HG02973 (cell line): ENCODE results near the gene IL17C.
A peak's percentile ranks its signal among the peaks of the same experiment; 100 is the strongest.

Source experiments
- ATAC-seq: cut with Tn5 transposase; IDR thresholded peaks from one replicate; pipeline ENCODE4 v1.9.1; 2021; ENCODE audit warnings: moderate library complexity; ENCODE audit not compliant: unreplicated experiment

IL17C gene

DNA sequence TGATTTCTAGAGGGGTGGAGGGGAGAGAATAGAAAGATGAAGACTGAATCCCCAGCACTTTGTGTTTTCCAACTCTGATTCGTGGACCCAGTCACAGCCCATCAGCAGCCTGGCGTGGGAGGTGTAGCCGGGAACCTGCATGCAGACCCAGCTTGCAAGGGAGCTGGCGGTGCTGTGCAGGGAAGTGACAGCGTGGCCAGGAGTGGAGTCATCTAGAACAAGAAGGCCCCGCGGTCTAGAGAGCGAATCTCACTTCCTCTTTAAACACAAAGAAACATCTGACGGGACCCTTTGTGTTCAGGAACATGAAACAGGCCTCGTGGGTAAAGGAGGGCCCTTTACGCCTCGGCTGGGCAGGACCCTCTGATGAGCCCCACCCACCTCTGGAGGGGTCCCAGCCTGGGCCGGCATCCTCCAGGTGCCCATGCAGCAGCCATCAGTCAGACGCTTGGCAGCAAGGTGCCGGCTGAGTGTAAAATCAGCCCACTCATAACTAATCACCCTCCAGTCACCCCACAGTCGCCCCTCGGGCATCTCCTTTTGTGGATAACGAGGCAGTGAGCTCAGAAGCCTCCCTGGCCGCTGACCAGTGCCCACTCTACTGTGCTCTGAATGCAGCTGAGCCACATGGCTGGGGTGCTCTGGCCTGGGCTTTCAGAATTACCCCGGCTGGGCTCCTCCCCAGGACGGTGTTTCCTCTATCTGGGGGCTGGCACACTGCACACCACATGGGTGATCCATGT lies 43.5 kb downstream of the IL17C start:
- ATAC-seq: peak; percentile 63

GRCh38 chr16:88684569-88685155 lies 46.3 kb downstream of the IL17C start:
- no peak for ATAC-seq

- no peak for ATAC-seq
These were observed 47.0 kb downstream of the IL17C start for GRCh38 chr16:88685156-88686061.

DNA sequence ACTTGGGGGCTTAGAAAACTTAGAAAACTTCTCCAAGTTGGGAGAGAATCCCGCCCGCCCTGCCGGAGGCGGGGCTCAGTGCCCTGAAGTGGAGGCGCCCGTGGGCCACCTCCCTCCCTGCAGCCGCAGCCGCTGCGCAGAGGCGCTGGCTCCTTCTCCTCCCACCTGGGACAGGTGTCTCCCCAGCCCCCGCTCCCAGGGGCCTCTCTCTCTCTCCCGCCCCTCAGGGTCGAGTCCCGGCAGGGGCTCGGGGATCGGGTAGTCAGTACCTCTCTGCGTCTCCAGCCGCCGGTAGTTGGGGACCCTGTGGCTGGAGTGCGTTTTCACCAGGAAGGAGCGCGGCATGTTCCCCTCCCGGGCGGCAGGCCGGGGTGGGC lies 47.7 kb downstream of the IL17C start:
- no peak for ATAC-seq

DNA sequence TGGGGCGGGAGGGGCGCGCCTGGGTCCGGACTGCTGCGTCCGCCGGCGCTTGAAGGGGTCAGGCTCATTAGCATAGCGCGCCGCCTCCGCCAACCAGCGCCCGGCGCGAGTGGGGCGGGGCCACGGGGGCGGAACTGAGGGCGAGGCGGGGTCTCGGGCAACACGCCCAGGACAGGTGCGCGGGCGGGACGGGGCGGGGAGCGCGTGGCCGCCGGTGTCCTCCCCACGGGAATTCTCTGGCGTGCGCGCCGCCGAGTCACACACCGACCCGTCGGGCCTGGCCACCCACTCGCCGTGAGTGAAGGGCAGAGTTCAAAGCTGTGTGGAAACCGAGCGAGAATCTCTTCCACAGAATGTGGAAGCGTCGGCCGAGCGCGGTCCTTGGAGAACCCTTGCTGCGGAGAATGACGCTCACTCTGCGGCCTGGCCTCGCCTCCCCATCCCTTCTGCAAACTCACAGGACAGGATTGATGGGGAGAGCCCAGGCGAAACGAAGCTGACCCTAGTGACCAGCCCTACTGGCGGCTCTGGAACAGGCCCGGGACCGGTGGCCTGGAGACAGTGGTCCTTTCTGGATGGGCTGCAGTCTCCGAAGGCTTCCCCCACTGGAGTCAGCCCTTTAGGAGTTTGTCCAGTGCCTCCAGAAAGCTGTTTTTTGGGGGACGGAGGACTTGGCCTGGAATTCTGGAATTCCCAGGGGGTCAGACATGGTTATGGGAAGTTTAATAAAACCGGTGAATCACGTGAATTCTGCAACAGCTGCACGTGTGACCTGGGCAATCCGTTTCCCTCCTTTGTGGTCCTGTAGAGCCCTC lies 48.3 kb downstream of the IL17C start, which contains the start of gene SNAI3:
Gene SNAI3, minus strand, starts transcription at position 69 of the 815 bp plus-strand sequence. CDS start 101 bp downstream, outside the sequence.
- ATAC-seq: peak; percentile 68

- no peak for ATAC-seq
These were observed 48.8 kb downstream of the IL17C start for GRCh38 chr16:88687254-88687576.

GRCh38 chr16:88687676-88688012 lies 49.3 kb downstream of the IL17C start:
- no peak for ATAC-seq

- no peak for ATAC-seq
These were observed 49.8 kb downstream of the IL17C start for GRCh38 chr16:88688013-88688778.
